ENCODE data around the gene CMPK1.

The CMPK1 gene

DNA sequence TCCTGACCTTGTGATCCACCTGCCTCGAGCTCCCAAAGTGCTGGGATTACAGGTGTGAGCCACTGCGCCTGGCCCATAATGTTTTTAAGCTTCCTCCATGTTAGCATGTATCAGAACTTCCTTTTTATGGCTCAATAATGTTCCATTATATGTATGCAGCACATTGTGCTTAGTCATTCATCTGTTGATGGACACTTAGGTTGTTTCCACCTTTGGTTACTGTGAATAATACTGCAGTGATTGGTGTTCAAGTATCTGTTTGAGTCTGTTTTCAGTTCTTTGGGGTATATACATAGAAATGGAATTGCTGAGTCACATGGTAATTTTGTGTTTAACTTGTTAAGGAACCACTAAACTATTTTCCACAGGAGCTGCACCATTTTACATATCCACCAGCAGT lies 17.7 kb downstream of the CMPK1 start:
- H3K27me3 ChIP-seq (ENCODE audit: insufficient read depth, poor library complexity, severe bottlenecking), result no peaks in the 10 kb centered on the region
- no peak for DNase-seq (ENCODE audit: low read depth in 1 of 2, low spot score in 1 of 2)
- TF ChIP-seq, protein P1, sequence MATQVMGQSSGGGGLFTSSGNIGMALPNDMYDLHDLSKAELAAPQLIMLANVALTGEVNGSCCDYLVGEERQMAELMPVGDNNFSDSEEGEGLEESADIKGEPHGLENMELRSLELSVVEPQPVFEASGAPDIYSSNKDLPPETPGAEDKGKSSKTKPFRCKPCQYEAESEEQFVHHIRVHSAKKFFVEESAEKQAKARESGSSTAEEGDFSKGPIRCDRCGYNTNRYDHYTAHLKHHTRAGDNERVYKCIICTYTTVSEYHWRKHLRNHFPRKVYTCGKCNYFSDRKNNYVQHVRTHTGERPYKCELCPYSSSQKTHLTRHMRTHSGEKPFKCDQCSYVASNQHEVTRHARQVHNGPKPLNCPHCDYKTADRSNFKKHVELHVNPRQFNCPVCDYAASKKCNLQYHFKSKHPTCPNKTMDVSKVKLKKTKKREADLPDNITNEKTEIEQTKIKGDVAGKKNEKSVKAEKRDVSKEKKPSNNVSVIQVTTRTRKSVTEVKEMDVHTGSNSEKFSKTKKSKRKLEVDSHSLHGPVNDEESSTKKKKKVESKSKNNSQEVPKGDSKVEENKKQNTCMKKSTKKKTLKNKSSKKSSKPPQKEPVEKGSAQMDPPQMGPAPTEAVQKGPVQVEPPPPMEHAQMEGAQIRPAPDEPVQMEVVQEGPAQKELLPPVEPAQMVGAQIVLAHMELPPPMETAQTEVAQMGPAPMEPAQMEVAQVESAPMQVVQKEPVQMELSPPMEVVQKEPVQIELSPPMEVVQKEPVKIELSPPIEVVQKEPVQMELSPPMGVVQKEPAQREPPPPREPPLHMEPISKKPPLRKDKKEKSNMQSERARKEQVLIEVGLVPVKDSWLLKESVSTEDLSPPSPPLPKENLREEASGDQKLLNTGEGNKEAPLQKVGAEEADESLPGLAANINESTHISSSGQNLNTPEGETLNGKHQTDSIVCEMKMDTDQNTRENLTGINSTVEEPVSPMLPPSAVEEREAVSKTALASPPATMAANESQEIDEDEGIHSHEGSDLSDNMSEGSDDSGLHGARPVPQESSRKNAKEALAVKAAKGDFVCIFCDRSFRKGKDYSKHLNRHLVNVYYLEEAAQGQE (IDR thresholded peaks at IDR 0.05; ENCODE audit: insufficient replicate concordance, low read depth), result no peak
- TF ChIP-seq SPI1 (IDR thresholded peaks at IDR 0.05; ENCODE audit: borderline replicate concordance, low read depth) (no peak), POLR2AphosphoS5 (IDR thresholded peaks at IDR 0.05; ENCODE audit: low read depth) (no peak), CTCF (IDR thresholded peaks at IDR 0.05; ENCODE audit: insufficient read depth, low read length) (no peak), GABPA (IDR thresholded peaks at IDR 0.05; ENCODE audit: low read depth) (no peak)
- H3K4me3 ChIP-seq (replicated peaks; ENCODE audit: insufficient read depth, low read length), result no peak overlapping the region
- H3K27ac ChIP-seq (replicated peaks), result no peak overlapping the region

DNA sequence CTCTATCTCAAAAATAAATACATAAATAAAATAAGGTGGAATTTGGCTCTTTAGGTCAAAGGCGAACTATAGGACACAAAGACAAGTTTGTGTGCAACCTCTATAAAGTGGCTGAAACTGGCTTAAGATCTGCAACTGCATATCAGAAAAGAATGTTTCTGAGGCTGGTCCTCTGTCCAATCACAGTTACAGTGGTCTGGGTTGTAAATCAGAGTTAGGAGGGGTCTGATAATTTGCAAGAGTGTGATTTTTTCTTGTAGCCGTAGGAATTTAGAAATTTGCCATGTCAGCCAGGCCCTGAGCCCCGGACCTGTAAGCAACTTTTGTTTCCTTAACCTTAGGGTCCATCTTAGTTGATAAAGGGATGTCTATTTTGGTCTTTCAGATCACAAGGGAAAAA lies 27.8 kb downstream of the CMPK1 start:
- H3K4me3 ChIP-seq (replicated peaks; ENCODE audit: insufficient read depth, low read length), result no peak overlapping the region
- DNase-seq (ENCODE audit: low read depth in 1 of 2, low spot score in 1 of 2), result no peak
- TF ChIP-seq GABPA (IDR thresholded peaks at IDR 0.05; ENCODE audit: low read depth) (no peak), CTCF (IDR thresholded peaks at IDR 0.05; ENCODE audit: insufficient read depth, low read length) (no peak), POLR2AphosphoS5 (IDR thresholded peaks at IDR 0.05; ENCODE audit: low read depth) (no peak), SPI1 (IDR thresholded peaks at IDR 0.05; ENCODE audit: borderline replicate concordance, low read depth) (no peak)
- TF ChIP-seq, protein P1 (IDR thresholded peaks at IDR 0.05; ENCODE audit: insufficient replicate concordance, low read depth), result no peak
- no peaks in the 10 kb centered on the region for H3K27me3 ChIP-seq (ENCODE audit: insufficient read depth, poor library complexity, severe bottlenecking)
- no peak overlapping the region for H3K27ac ChIP-seq (replicated peaks)

- no peak for DNase-seq (ENCODE audit: low read depth in 1 of 2, low spot score in 1 of 2)
- Histone ChIP-seq H3K27ac (replicated peaks) (no peak overlapping the region), H3K27me3 (ENCODE audit: insufficient read depth, poor library complexity, severe bottlenecking) (no peaks in the 10 kb centered on the region), H3K4me3 (replicated peaks; ENCODE audit: insufficient read depth, low read length) (no peak overlapping the region)
- no peak for TF ChIP-seq POLR2AphosphoS5 (IDR thresholded peaks at IDR 0.05; ENCODE audit: low read depth)
- TF ChIP-seq GABPA (IDR thresholded peaks at IDR 0.05; ENCODE audit: low read depth), result no peak
- TF ChIP-seq SPI1 (IDR thresholded peaks at IDR 0.05; ENCODE audit: borderline replicate concordance, low read depth), result no peak
- TF ChIP-seq, protein P1 (IDR thresholded peaks at IDR 0.05; ENCODE audit: insufficient replicate concordance, low read depth), result no peak
- TF ChIP-seq CTCF (IDR thresholded peaks at IDR 0.05; ENCODE audit: insufficient read depth, low read length), result no peak
Measured at GRCh38 chr1:47362828-47363227, 29.2 kb downstream of the CMPK1 start.
